GM12891 (cell line): ENCODE measurements around the gene ADIRF.
"Not testable (repeated sequence)": the region's sequence is repeated elsewhere in the genome, so short reads cannot be mapped to it uniquely, and the experiment has no call there.

ENCODE experiments used
- POLR2A ChIP-seq: IDR thresholded peaks from 2 replicates; pipeline ENCODE4 v1.6.1; 2011; ENCODE audit warnings: low read depth, low read length, control low read depth
- POLR2AphosphoS5 ChIP-seq: IDR thresholded peaks from 2 replicates; pipeline ENCODE4 v1.6.1; 2011; ENCODE audit warnings: low read depth, low read length, control low read depth
- TAF1 ChIP-seq: IDR thresholded peaks from 2 replicates; pipeline ENCODE4 v1.6.1; 2011; ENCODE audit warnings: low read depth, low read length, control low read depth

DNA sequence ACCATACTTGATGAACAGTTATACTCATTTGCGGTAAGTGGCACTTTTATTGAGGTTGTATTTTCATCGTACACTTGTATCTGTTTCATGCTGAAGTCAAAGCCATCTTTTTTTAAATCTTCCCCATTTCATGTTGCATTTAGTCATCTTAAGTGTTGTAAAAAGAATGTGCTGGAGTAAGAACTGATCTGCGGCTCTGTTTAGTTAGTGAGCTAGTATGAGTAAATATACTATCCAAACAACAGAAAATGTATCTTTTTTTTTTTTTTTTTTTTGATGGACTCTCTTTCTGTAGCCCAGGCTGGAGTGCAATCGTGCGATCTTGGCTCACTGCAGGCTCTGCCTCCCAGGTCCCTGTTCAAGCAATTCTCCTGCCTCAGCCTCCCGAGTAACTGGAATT is 39.4 kb downstream of the ADIRF start:
- not testable (repeated sequence) for TF ChIP-seq POLR2AphosphoS5, POLR2A, TAF1
